ENCODE data around the gene SMARCE1. TPM values are rescaled to one million over a fixed set of nuclear protein-coding genes. Genes with fewer than 3 reads are reported as not detected.

SMARCE1 gene
- total and polyA plus RNA-seq, 9 of the 15 experiments (the other 6 are each of a cell fraction or from before 2014, with no cell fraction given) = 64.1 to 142 (median 114) TPM

- TF ChIP-seq REST (IDR thresholded peaks at IDR 0.05; ENCODE audit: borderline replicate concordance) (no peak), REST (CRISPR knock-in tag; IDR thresholded peaks at IDR 0.05; ENCODE audit: low read depth) (no peak; the same call in 1 of the 2 replicates), BRF1 (IDR thresholded peaks at IDR 0.05; ENCODE audit: borderline replicate concordance, extremely low read depth, insufficient read length) (no peak), FOXK2 (conservative IDR thresholded peaks at IDR 0.05 in 1 of 2, IDR thresholded peaks at IDR 0.05 in 1 of 2; ENCODE audit: low read depth in 2 of 2) (no peak), TFAM (CRISPR knock-in tag; conservative IDR thresholded peaks at IDR 0.05) (no peak), DIDO1 (tag; IDR thresholded peaks at IDR 0.05; ENCODE audit: low read depth) (peak; percentile 88), ZC3H11A (IDR thresholded peaks at IDR 0.05; ENCODE audit: low read depth, low read length) (no peak), DMBX1 (CRISPR knock-in tag; IDR thresholded peaks at IDR 0.05; ENCODE audit: borderline replicate concordance) (no peak), DACH1 (IDR thresholded peaks at IDR 0.05; ENCODE audit: partially characterized antibody) (no peak), GABPA (tag; conservative IDR thresholded peaks at IDR 0.05; ENCODE audit: low read depth) (peak; percentile 43; the same call in 1 of the 2 replicates), ZNF830 (CRISPR knock-in tag; IDR thresholded peaks at IDR 0.05) (no peak), ZKSCAN1 (IDR thresholded peaks at IDR 0.05; ENCODE audit: low read depth, low read length) (no peak), ZNF197 (CRISPR knock-in tag; IDR thresholded peaks at IDR 0.05; ENCODE audit: low read depth) (no peak), TCFL5 (CRISPR knock-in tag; conservative IDR thresholded peaks at IDR 0.05) (no peak), XRCC3 (IDR thresholded peaks at IDR 0.05) (no peak)
- TF ChIP-seq, protein P1, sequence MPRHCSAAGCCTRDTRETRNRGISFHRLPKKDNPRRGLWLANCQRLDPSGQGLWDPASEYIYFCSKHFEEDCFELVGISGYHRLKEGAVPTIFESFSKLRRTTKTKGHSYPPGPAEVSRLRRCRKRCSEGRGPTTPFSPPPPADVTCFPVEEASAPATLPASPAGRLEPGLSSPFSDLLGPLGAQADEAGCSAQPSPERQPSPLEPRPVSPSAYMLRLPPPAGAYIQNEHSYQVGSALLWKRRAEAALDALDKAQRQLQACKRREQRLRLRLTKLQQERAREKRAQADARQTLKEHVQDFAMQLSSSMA (CRISPR knock-in tag; IDR thresholded peaks at IDR 0.05) = 0 out of 2 replicates have a peak, but pooled peaks have one; percentile 13
- TF ChIP-seq, protein P2, sequence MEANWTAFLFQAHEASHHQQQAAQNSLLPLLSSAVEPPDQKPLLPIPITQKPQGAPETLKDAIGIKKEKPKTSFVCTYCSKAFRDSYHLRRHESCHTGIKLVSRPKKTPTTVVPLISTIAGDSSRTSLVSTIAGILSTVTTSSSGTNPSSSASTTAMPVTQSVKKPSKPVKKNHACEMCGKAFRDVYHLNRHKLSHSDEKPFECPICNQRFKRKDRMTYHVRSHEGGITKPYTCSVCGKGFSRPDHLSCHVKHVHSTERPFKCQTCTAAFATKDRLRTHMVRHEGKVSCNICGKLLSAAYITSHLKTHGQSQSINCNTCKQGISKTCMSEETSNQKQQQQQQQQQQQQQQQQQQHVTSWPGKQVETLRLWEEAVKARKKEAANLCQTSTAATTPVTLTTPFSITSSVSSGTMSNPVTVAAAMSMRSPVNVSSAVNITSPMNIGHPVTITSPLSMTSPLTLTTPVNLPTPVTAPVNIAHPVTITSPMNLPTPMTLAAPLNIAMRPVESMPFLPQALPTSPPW (CRISPR knock-in tag; IDR thresholded peaks at IDR 0.05) = peak; percentile 76
Measured at GRCh38 chr17:40647624-40648383, at the start of gene SMARCE1 (continued).
